Activated CD4-positive, alpha-beta T cell treated with anti-CD3 and anti-CD28 coated beads, Interleukin-2, amount 50 U/mL, for 48 hours (primary cell): ENCODE results near the gene CUTC.
"Not testable (repeated sequence)": the region's sequence is repeated elsewhere in the genome, so short reads cannot be mapped to it uniquely, and the experiment has no call there.

ENCODE experiments used
- DNase-seq, 2 experiments: peaks; one replicate each; pipeline ENCODE4 v3.0.0-alpha.2; 2020

The CUTC gene, protein sequence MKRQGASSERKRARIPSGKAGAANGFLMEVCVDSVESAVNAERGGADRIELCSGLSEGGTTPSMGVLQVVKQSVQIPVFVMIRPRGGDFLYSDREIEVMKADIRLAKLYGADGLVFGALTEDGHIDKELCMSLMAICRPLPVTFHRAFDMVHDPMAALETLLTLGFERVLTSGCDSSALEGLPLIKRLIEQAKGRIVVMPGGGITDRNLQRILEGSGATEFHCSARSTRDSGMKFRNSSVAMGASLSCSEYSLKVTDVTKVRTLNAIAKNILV

DNA sequence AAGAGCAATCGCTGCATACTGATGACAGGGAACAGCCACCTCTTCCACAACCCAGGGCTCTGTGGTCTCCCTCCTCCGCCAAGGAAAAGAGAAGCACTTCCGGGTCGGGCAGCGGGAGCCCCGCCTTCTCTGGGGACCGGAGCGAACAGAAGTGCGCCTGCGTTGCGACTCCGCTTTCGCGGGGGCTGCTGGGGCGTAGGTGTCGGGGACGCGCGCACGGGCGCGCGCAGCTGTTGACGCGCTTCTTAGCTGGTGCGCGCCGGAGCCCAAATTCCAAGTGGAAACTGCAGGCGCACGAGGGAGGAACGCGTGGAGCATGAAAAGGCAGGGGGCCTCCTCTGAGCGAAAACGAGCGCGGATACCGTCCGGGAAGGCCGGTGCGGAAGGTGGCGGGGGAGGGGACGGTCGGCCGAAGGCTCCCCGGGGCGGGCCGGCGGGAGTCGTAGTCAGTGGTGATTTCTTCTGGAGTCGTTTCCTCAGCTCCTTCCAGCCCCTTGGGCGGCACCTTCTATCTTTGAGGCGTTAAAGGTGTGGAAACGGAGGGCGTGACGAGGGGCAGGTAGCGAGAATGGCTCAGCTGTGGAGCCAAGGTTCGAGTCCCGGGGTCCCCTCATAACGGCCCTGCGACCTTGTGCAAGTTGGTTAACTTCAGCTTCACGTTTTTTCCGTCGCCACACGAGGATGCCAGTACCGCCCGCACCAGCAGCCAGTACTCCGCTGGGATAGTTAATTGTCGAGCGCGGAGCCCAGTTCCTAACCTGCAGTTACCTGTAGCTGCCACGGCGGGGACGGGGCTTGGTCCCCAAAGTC, at the start of gene CUTC, which contains the start of gene COX15:
Gene CUTC, plus strand, starts transcription at position 202 of the 810 bp plus-strand sequence. Its CDS starts 115 bp downstream, at position 317.
Gene COX15, minus strand, starts transcription at position 95 of the 810 bp plus-strand sequence. Its CDS starts 78 bp downstream, at position 17.
- DNase-seq, result peak; percentile 94 to 96

DNA sequence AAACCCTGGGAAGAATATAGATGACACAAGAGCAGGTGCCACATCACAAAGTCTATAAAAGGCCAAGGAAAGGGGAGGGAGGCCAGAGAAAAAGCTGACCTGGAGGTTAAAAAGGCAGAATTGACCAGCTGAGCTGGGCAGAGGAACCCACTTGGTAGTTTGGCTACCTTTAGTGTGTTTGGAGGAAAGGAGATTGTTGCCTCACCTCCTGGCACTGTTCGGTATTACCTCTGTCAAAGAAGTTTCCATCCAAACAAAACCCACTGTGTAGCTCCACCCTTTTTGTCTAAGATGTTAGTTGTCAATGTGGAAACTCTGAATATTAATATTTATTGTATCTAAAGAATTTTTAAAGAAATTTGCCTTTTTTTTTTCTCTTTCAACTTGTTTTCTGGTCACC, 49.3 kb upstream of the CUTC start:
- no peak for DNase-seq

- no peak for DNase-seq
These were observed 46.5 kb upstream of the CUTC start for GRCh38 chr10:99685597-99685967.

GRCh38 chr10:99689461-99689860, 42.6 kb upstream of the CUTC start:
- no peak for DNase-seq

GRCh38 chr10:99693933-99694583, 38.0 kb upstream of the CUTC start:
- no peak for DNase-seq

DNA sequence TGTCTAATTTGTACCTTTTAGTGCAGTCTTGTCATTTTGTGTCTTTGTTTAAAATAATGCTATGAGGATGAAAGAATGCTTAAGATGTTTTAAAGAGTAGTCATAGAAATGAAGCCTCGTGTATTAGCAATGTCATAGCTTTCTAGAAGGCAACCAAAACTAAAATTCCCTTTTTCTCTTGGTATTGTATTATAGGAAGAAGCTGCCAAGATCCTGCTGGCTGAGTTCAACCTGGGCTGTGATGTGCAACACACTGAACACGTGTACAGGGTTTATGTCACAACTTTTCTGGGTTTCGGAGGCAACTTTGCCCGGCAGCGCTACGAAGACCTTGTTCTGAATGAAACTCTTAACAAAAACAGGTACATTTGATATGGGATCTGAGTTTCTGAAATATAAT, 36.3 kb upstream of the CUTC start:
- no peak for DNase-seq

DNA sequence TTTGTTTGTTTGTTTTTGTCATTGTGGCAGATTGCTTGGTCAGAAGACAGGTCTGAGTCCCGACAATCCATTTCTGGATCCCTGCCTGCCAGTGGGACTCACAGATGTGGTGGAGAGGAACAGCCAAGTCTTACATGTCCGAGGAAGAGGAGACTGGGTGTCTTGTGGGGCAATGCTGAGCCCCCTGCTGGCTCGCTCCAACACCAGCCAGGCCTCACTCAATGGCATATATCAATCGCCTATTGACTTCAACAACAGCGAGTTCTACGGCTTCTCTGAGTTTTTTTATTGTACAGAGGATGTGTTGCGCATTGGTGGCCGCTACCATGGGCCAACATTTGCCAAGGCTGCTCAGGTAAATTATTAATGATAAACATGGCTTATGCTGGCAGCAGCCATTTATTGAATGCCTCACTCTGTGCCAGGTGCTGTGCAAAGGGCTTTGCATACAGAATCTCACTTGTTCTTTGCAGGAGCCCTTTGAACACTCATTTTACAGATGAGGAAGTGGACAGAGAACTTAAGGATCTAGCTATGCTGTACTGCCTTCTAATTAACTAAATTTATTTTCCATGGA, 33.4 kb upstream of the CUTC start:
- DNase-seq, result no peak

DNA sequence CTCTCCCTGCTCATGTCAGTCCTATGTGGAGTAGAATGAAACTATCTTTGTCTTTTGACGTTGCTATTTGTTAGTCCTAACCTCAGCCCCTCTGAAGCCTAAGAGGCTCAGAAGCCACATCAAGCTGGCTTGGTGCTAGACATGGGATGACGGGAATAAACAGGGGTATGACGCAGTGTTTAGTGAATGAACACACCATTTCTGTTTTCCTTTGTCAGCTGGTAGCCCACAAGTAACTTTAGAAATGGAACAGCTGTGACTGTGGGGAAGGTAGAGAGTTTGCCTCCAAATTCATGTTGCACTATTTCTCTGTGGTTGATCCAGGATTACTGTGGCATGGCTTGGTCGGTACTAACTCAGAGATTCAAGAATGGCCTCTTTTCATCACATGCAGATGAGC, 31.4 kb upstream of the CUTC start:
- DNase-seq, result no peak

DNA sequence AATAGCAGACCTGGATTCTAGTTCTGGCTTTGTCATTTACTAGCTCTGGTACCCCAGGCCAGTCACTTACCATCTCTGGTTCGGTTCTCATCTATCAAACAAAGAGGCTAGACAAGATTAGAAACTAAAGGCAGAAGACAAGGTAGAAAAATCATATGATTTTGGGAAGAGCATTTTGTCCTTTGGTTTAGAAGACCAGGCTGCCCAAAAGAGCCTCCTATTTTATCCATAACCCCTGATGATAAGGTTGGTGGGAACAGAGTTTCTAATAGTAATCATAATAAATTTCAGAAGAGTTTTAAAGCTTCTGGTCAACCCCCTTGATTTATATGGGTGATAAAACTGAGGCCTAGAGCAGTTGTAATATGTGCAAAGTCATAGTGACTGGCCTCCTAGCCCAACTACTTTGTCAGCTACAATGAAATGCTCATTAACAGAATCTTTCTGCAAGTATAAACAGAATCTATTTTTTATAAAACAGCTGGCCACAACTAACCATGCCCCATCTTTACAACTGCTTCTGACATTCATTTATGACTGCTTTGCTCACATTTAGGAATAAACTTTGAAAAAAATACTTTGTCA, 23.5 kb upstream of the CUTC start:
- DNase-seq, result no peak

- DNase-seq, result no peak
These were observed 22.4 kb upstream of the CUTC start for GRCh38 chr10:99709480-99710229.

- peak in 1 of 2 experiments; percentile 16 for DNase-seq
These were observed 20.8 kb upstream of the CUTC start for GRCh38 chr10:99711129-99711719.

DNA sequence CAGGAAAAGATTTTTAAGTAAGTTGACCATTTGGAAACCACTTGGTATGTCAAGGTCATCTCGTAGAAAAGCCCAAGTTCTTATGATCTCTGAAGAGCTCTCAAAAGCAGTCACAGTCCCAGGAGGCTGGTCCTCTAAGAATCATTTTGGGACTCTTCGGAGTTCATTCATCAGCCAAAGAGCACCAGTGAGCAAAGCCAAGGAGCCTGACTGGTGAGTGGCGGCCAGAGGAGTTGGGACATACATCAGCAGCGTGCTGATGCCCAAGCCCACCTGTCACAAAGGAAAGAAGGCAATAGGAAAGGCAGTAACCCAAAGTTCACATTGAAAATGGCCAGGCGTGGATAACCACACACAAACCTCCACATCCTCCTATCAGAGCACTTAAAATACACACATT, 17.6 kb upstream of the CUTC start:
- no peak for DNase-seq

DNA sequence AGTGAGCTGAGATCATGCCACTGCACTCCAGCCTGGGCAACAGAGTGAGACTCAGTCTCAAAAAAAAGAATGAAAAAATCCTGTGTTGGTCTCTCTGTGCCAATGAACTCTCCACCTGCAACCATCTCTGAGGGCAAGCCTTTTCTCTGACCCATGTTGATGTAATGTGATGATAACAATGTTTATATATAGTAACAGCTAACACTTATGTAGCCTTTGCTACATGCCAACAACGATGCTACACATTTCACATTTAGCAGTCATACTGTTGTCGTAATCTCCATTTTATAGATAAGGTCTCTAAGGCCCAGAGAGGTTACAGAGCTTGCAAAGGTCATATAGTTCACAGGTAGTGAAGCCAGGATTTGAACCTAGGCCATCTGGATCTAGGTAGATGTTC, 11.6 kb upstream of the CUTC start:
- no peak for DNase-seq

DNA sequence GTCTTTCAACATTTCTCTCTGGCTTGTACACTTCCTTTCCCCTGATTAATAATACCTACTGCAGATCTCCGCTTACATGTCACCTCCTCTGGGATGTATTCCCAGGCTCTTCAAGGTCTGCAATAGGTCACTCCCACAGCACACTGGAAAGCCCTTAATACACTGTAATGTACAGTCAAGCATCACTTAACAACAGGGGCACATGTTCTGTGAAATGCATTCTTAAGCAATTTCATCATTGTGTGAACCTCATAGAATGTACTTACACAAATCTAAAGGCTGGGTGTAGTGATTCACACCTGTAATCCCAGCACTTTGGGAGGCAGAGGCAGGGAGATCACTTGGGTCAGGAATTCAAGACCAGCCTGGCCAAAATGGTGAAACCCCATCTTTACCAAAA, 2.0 kb upstream of the CUTC start:
- no peak for DNase-seq

DNA sequence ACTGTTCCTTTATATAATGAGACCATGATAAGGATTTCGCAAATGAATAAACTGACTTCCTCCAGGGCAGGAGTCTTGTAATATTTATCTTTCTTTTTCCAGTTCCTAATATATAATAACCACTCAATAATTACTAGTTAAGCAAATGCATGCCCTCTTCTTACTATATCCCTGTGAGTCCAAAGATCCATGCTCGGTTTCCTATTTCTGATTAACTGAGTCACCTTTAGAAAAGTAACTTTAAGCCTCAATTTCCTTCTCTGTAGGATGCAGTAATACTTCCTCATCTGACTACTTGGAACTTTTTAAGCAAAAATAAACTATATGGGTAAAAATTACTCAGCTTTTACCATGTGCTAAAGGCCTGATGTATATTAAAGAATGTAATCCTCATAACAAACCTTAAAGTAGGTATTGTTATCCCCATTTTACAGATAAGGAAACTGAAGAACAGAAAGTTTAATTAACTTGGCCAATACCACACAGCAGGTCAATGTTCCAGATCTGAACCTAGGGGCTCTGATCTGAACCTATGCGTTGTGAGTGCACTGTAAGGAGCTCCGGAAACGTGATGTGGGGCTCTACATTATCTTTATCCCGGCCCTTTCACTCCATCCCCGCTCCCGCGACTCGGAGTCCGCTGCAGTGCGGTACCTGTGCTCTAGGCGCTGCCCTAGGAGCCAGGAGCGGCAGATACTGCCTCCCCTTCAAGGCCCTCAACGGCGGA, 565 bp upstream of the CUTC start:
- DNase-seq, result no peak

DNA sequence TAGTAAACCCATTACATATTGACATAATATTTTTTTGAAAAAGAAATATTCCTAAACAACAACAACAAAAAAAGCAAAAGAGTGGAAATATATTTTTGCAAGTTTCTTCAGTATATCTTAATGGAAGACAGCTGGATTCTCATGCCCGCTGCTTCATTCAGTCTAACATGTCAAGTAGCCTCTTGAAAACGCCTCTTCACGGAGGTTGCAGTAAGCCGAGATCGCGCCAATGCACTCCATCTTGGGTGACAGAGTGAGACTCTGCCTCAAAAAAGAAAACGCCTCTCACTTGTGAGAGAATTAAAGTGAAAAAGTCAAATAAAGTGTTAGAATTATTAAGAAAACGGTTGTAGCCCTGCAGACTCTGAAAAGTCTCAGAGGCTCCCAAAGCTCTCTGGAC, 1.3 kb downstream of the CUTC start:
- DNase-seq, result no peak

DNA sequence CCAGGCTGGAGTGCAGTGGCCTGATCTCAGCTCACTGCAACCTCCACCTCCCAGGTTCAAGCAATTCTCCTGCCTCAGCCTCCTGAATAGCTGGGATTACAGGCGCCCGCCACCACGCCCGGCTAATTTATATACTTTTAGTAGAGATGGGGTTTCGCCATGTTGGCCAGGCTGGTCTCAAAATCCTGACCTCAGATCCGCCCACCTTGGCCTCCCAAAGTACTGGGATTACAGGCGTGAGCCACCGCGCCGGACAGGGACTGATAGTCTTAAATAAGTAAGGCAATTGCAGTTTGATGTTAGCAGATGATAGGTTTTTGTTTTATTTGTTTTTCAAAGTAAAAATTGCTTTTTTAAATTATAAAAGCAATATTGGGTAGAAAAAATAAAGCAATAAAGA, 2.1 kb downstream of the CUTC start:
- not testable (repeated sequence) for DNase-seq

- no peak for DNase-seq
These were observed 8.2 kb downstream of the CUTC start for GRCh38 chr10:99740260-99740659.

DNA sequence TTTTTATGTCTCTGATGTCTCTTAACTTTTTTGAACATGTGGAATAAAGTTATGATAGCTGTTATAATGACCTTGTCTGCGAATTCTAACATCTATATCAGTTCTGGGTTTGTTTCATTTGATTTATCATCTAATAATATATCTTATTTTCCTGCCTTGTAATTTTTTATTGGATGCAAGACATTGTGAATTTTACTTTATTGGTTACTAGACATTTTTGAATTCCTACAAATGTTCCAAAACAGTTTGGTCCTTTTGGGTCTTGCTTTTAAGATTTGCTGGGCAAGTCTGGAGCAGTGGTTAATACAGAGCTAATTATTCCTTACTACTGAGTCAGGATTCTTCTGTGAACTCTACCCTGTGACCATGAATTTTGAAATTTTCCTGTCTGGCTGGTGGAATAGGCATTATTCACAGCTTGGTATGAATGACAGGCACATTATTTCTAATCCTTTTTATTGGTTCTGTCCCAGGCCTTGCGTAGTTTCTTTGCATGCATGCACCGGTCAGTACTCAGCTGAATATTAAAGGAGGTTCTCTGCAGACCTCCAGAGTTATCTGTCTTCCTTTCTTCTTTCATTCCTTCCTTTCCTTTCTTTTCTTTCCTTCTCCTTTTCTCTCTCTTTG, 9.0 kb downstream of the CUTC start:
- no peak for DNase-seq

GRCh38 chr10:99742254-99742653, 10.2 kb downstream of the CUTC start:
- DNase-seq, result no peak

DNA sequence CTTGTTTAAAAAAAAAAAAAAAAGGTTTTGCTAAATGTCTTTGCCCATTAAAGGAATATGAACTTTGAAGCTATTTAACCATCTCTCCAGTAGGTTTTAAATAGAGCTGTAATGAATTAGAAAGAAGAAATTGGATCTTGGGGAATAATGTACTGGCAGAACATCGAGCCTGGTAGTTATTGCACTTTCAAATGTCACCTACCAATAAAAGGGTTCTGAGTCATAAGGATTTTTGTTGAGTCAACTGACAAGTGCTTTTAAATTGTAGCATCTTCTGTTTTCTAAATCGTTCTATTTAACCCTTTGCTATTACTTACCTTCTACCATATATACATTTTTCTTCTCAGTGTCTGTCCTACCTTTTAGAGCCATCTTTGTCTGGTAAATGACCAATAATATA, 10.7 kb downstream of the CUTC start:
- no peak for DNase-seq
